GM20431 (cell line): Measurements from ENCODE around the gene HNRNPF.
"Not testable (repeated sequence)": the region's sequence is repeated elsewhere in the genome, so short reads cannot be mapped to it uniquely, and the experiment has no call there.

Experiments
- in situ Hi-C: fragments of 300-500 bp; cut with MseI, MboI; formaldehyde crosslinking; loops from one replicate; pipeline ENCODE4 v1.15.0; 2020; ENCODE audit warnings: low sequenced_read_pairs; ENCODE audit not compliant: unreplicated experiment

HNRNPF gene

GRCh38 chr10:43408710-43409384, at the start of gene HNRNPF:
Gene HNRNPF (minus strand): TSS chr10:43409186. CDS start chr10:43387884, 21,302 bp downstream.
- in situ Hi-C loops = no loop called here

- in situ Hi-C loops = no loop called here
These were observed 49.2 kb upstream of the HNRNPF start for GRCh38 chr10:43458227-43458626.

DNA sequence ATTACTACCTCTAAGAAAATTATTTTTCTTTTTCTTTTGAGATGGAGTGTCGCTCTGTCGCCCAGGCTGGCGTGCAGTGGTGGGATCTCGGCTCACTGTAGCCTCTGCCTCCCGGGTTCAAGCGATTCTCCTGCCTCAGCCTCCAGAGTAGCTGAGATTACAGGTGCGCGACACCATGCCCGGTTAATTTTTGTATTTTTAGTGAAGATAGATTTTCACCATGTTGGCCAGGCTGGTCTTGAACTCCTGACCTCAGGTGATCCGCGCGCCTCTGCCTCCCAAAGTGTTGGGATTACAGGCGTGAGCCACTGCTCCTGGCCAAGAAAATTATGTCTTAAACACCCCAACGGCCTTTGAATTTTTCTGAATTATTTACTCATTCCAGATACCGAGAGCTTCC, 47.6 kb upstream of the HNRNPF start:
- in situ Hi-C loops = not testable (repeated sequence)

- in situ Hi-C loops = not testable (repeated sequence)
These were observed 45.0 kb upstream of the HNRNPF start for GRCh38 chr10:43454025-43454424.

DNA sequence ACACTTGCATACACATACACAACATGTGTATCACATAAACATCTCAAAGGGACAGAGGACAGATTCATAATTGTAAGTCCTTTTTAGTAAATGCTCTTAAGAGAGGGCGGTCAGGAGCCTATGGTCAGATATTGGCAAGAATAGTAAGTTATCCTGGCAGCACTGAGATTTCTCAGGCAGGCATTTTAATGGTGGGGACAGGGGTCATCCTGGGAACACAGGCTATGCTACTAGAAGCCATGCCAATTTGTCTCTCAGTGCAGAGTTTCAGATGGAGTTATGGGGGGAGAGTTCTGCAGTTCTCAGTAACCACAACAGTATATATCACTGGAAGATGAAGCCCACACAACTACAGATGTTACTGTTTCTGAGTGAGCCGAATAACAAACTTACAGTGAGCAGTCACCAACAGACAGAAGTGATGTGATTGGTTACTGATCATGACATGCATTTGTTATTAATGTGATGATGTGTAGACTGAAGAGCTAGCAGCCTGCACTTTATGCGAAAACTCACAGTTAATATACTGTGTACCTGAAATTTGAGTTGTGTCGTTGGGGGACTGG, 44.4 kb upstream of the HNRNPF start:
- in situ Hi-C loops = no loop called here

DNA sequence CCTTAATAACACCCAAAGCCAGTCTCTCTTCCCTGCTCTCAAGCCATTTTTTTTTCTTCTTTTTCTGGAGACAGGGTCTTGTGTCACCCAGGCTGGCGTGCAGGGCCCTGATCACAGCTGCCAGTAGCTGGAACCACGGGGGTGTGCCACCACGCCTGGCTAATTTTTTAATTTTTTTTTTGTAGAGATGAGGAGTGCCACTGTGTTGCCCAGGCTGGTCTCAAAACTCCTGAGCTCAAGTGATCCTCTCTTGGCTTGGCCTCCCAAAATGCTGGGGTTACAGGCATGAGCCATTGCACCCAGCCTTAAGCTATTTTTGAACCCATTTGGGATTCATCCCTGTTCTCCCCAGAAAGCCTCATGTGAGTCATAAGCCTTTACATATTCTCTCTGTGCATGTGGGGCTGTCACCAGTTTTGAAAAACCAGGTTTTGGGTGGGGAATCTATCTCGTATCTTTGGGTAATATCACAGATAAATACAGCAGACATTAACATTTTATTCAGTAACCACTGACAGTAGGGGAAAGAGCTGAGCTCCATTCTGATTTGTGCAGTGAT, 43.4 kb upstream of the HNRNPF start:
- in situ Hi-C loops = no loop called here

GRCh38 chr10:43448742-43449141, 39.8 kb upstream of the HNRNPF start:
- in situ Hi-C loops = no loop called here

GRCh38 chr10:43446219-43447017, 37.4 kb upstream of the HNRNPF start:
- in situ Hi-C loops = not testable (repeated sequence)

GRCh38 chr10:43444897-43445466, 36.0 kb upstream of the HNRNPF start:
- in situ Hi-C loops = no loop called here

DNA sequence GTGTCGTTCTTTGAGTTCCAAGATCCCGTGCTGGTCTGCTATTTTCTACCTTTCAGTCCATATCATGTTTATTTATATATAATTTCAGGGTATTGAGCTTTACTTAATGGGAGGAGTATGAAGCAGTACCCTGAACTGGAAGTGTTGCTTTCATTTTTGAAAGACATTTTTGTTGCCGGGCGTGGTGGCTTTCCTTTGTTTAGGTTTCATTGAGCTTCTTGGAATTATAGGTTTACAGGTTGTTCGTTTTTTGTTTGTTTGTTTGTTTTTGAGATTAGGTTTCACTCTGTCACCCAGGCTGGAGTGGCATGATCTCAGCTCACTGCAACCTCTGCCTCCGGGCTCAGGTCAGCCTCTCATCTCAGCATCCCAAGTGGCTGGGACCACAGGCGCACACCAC, 35.3 kb upstream of the HNRNPF start:
- in situ Hi-C loops = no loop called here

GRCh38 chr10:43440463-43441134, 31.6 kb upstream of the HNRNPF start:
- in situ Hi-C loops = no loop called here

GRCh38 chr10:43437141-43437870, 28.3 kb upstream of the HNRNPF start:
- in situ Hi-C loops = no loop called here

DNA sequence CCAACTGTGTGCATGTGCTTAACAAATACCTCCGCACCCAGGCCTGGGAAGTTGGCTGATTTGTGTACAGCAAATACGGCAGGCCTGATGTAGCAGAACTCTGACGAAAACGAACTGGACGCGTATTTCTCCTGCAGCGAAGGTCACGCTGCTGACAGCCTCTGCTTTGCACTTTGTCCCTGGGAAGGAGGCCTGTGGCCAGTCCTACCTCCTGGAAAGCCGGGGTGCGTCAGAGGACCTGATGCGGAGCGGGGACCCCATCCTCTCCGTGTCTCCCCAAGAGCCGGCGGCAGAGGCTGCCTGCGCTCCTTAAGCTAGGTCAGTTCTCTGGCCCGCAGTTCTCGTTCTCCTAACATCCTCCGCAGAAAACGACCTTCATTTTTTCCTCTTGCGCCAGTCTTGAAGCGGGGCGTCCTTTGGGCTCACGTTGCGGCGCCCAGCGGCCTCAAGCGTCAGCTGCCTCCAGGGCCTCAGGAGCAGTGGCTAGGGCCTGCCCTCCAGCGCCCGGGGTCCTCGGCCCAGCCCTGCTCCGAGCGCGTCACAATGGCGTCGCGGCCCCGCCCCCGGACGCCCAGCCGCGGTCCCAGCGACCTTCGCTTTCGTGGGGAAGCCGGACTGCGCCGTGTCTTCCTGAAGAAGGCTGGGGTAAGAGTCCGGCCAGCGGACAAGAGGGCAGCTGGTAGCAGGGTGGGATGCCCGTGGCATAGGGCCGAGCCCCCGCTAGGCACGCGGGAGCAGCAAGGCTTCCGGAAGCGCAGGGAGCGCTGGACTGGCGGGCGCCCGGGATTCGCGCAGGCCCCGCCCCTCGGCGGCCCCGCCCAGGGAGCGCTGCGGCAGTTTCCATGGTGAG, 27.5 kb upstream of the HNRNPF start, which contains the start of gene ZNF487:
Gene ZNF487, plus strand, starts transcription at position 821 of the 850 bp plus-strand sequence. CDS start 38,703 bp downstream, outside the sequence.
- in situ Hi-C loops = no loop called here

DNA sequence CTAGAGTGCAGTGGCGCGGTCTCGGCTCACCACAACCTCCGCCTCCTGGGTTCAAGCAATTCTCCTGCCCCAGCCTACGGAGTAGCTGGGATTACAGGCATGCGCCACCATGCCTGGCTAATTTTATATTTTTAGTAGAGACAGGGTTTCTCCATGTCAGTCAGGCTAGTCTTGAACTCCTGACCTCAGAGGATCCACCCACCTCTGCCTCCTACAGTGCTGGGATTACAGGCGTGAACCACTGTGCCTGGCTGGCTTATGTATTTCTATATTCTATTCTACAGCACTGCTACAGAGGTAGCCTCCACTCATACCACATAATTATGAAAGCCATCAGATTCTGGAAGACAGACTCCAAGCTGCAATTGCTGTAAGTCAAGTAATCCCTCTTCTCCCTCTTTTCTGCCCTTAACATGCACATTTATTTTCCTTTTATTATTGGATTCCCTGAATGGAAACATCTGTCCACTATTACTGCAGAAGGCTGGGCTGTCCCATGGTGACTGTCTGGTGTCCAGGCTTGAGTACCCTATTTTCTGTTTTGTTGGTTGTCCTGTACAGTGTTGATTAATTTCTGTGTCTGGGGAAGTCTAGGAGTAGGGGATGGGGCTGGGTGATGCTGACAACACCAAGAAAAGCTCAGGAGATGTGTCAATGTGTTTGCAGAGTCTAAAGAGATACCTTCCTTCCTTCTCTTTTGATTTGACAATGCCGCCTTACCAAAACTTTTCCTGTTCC, 22.1 kb upstream of the HNRNPF start:
- in situ Hi-C loops = no loop called here

DNA sequence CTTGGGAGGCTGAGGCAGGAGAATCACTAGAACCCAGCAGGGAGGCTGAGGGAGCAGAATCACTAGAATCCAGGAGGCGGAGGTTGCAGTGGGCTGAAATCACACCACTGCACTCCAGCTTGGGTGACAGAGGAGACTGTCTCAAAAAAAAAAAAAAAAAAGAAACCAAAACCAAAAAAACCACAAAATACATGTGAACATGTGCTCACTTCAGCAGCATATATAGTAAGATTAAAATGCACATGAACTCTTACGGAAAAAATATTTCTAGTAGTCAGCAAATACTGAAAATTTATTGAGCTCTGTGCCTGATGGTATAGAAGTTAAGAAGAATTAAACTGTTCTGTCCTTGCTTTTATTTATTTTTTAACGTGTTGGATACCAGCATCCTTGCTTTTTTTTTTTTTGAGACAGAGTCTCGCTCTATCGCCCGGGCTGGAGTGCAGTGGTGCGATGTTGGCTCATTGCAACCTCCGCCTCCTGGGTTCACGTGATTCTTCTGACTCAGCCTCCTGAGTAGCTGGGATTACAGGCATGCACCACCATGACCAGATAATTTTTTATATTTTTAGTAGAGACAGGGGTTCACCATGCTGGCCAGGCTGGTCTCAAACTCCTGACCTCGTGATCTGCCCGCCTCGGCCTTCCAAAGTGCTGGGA, 18.3 kb upstream of the HNRNPF start:
- in situ Hi-C loops = no loop called here

DNA sequence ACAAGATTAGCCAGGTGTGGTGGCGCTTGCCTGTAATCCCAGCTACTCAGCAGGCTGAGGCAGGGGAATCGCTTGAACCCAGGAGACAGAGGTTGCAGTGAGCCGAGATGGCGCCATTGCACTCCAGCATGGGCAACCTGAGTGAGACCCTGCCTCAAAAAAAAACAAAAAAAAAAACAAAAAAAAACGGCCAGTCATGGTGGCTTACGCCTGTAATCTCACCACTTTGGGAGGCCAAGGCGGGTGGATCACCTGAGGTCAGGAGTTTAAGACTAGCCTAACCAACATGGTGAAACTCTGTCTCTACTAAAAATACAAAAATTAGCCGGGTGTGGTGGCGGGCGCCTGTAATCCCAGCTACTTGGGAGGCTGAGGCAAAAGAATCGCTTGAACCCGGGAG, 17.5 kb upstream of the HNRNPF start:
- in situ Hi-C loops = not testable (repeated sequence)

DNA sequence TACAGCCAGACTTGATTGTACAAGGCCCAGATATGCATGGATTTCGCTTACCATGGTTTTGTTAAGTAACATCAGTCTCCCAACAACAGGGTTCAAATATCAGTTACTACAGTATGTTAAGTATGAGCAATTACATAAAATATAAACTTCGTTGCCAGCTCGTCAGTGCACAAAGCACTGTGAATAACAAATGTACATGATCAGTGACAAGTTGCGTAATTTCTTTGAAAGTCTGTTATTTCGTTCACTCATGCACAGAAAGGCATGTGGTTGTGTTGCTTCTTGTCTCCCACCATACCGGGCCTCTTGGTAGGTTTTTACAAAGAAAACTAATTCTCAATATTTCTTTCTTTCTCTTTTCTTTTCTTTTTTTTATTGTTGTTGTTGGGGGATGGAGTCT, 15.4 kb upstream of the HNRNPF start:
- in situ Hi-C loops = no loop called here
